Large intestine (tissue), 3 donors: ENCODE data around the gene RGL3. TPM values are rescaled to one million over a fixed set of nuclear protein-coding genes. Genes with fewer than 3 reads are reported as not detected.
A peak's percentile ranks its signal among the peaks of the same experiment; 100 is the strongest.
"Not testable (repeated sequence)": the region's sequence is repeated elsewhere in the genome, so short reads cannot be mapped to it uniquely, and the experiment has no call there.

ENCODE experiments used
- DNase-seq, 2 donors: peaks; one replicate each; pipeline versions ENCODE4 v3.0.0 to v3.0.0-alpha.2; 2013
- H3K27ac ChIP-seq: one replicate; pipeline ENCODE4 v1.5.1; 2013; ENCODE audit warnings: low read length
- H3K27me3 ChIP-seq: 2 replicates; pipeline ENCODE4 v1.6.1; 2013; ENCODE audit warnings: low read length; ENCODE audit not compliant: control insufficient read depth, insufficient read depth
- H3K36me3 ChIP-seq: 2 replicates; pipeline ENCODE4 v1.6.1; 2013; ENCODE audit warnings: low read length; ENCODE audit not compliant: control insufficient read depth, insufficient read depth
- H3K4me1 ChIP-seq: one replicate; pipeline ENCODE4 v1.6.1; 2013; ENCODE audit warnings: low read length; ENCODE audit not compliant: control insufficient read depth, insufficient read depth
- H3K4me3 ChIP-seq: one replicate; pipeline ENCODE4 v1.5.1; 2013; ENCODE audit warnings: low read length
- H3K9me3 ChIP-seq: one replicate; pipeline ENCODE4 v1.6.1; 2013; ENCODE audit warnings: mild to moderate bottlenecking, low read depth, low read length, moderate library complexity; ENCODE audit not compliant: control insufficient read depth
- WGBS: methylation state at CpG from one replicate; pipeline ENCODE4 v1.1.5; 2013; ENCODE audit warnings: low lambda C conversion rate; ENCODE audit not compliant: insufficient coverage; 5-methylcytosine and 5-hydroxymethylcytosine counted together
- polyA plus RNA-seq: library from polyadenylated mRNA; unstranded; fragments of 120-200 nt; gene quantifications from one replicate; pipeline ENCODE4 v1.2.1, GENCODE V29; 2013

RGL3 gene
- polyA plus RNA-seq, 1 donor: 5.3 TPM

DNA sequence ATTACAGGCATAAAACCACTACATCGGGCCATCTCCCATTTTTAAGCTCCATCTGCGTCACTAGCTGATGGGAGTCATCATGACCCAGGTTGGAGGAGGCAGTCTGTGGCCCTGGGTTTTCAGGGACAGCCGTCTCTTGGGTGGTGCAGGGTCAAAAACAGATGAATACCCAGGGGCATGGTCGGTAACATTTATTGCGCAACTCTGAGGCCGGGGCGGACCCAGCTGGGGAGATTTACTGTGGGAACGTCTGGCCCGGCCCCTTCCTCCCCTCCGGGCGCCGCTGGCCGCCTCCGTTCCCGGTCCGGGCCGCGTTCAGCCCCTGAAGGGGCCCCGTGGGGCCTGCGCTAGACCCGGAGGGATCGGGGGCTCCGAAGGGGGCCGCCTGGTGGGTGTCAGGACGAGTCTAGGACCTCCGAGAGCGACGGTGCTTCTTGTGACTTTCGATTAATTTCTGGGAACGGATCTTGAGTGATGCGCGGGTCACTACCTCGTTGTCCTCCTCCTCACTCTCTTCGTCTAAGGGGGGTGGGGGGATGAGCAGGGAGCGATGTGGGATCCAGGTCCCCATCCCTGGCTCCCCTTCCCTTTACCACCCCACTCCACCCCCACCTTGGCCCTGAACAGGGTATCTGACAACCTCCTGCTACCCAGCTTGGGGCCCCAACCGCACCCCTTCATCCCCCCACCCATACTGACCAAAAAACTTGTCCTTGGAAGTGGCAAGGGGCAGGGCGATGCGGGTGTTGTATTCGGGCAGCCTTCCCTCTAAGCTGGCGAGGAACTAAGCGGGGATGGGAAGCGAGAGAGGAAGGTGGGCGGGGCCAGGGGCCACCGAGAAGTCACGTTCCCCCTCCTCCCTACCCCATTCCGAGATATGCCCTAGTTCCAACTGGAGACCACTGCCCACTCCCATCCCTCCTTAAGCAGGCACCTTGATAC lies 1.6 kb upstream of the RGL3 start:
- H3K36me3 ChIP-seq: no peaks in the 10 kb centered on the region
- H3K9me3 ChIP-seq: peaks cover 17% of the 10 kb centered on the region
- no peak overlapping the region for H3K27ac ChIP-seq
- WGBS: no CpG with 5 or more reads among the region's 46 CpGs
- DNase-seq: no peak
- peaks cover 85% of the 10 kb centered on the region for H3K27me3 ChIP-seq
- H3K4me3 ChIP-seq: peak overlapping the region; percentile 6
- peaks cover 34% of the 10 kb centered on the region for H3K4me1 ChIP-seq

DNA sequence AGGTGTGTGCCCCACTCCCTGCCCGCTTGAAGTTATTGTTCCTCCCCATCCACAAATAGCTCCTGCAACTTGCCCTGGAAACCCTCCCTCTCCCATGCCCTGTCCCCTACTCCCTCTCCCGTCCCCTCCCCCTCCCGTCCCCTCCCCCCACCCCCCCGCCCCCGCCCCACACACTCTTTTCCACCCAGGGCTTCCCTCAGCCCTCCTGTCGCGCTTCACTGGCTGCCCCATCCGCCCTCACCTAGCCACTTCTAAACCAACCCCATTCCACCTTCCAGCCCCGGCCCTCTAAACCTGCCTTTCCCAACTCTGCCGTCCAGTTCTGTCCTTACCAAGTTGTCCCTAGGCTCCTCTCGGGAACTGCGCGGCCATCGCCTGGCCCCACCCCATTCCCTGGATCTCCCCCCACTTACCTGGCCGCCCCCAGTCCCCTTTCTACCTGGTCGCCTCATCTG lies 993 bp downstream of the RGL3 start:
- Histone ChIP-seq H3K4me1 (peaks cover 34% of the 10 kb centered on the region), H3K4me3 (no peak overlapping the region), H3K27me3 (peaks cover 74% of the 10 kb centered on the region), H3K9me3 (peaks cover 17% of the 10 kb centered on the region), H3K36me3 (no peaks in the 10 kb centered on the region), H3K27ac (no peak overlapping the region)
- 0% methylated on average over 2 of the region's 16 CpGs for WGBS
- DNase-seq: no peak

- DNase-seq: no peak
- Histone ChIP-seq H3K27me3 (peaks cover 57% of the 10 kb centered on the region), H3K9me3 (peaks cover 9% of the 10 kb centered on the region), H3K4me1 (peaks cover 21% of the 10 kb centered on the region), H3K4me3 (no peak overlapping the region), H3K36me3 (no peaks in the 10 kb centered on the region), H3K27ac (no peak overlapping the region)
- no CpG with 5 or more reads among the region's 17 CpGs for WGBS
Measured at GRCh38 chr19:11416346-11417052, 2.6 kb downstream of the RGL3 start.

DNA sequence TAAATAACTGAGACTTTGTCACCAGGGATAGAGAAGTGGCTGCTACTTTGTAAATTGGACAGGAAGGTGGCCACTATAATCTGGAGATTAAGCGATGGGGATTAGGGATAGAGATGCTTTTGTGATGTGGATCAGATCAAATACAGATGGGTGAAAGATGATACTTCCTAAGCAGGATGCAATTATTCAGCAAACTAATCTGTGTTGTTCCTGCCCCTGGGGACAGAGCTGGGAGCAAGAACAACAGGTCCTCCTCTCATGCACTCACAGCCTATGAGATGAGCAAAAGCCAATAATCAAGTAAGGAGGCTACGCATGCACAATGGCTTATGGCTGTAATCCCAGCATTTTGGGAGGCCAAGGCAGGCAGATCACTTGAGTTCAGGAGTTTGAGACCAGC lies 4.6 kb downstream of the RGL3 start:
- no peak for DNase-seq
- no peak overlapping the region for H3K27ac ChIP-seq
- H3K36me3 ChIP-seq: no peaks in the 10 kb centered on the region
- peaks cover 7% of the 10 kb centered on the region for H3K9me3 ChIP-seq
- H3K27me3 ChIP-seq: peaks cover 38% of the 10 kb centered on the region
- WGBS: 100% methylated on average over 1 of the region's 2 CpGs
- H3K4me3 ChIP-seq: no peak overlapping the region
- peaks cover 7% of the 10 kb centered on the region for H3K4me1 ChIP-seq

GRCh38 chr19:11410682-11411081 lies 8.4 kb downstream of the RGL3 start:
- Histone ChIP-seq H3K27ac (no peak overlapping the region), H3K27me3 (peaks cover 9% of the 10 kb centered on the region), H3K9me3 (no peaks in the 10 kb centered on the region), H3K4me3 (no peak overlapping the region), H3K36me3 (no peaks in the 10 kb centered on the region), H3K4me1 (no peaks in the 10 kb centered on the region)
- no peak for DNase-seq
- 100% methylated on average over 1 of the region's 8 CpGs for WGBS

GRCh38 chr19:11408591-11408990 lies 10.5 kb downstream of the RGL3 start:
- Histone ChIP-seq H3K9me3 (no peaks in the 10 kb centered on the region), H3K36me3 (no peaks in the 10 kb centered on the region), H3K27me3 (peaks cover 9% of the 10 kb centered on the region), H3K4me3 (no peak overlapping the region), H3K4me1 (no peaks in the 10 kb centered on the region), H3K27ac (no peak overlapping the region)
- DNase-seq: no peak
- 100% methylated on average over 1 of the region's 4 CpGs for WGBS

GRCh38 chr19:11406703-11407236 lies 12.3 kb downstream of the RGL3 start:
- H3K9me3 ChIP-seq, H3K27me3 ChIP-seq, H3K4me1 ChIP-seq, H3K4me3 ChIP-seq, H3K36me3 ChIP-seq, H3K27ac ChIP-seq, DNase-seq: not testable (repeated sequence)
- 100% methylated on average over 1 of the region's 12 CpGs for WGBS

DNA sequence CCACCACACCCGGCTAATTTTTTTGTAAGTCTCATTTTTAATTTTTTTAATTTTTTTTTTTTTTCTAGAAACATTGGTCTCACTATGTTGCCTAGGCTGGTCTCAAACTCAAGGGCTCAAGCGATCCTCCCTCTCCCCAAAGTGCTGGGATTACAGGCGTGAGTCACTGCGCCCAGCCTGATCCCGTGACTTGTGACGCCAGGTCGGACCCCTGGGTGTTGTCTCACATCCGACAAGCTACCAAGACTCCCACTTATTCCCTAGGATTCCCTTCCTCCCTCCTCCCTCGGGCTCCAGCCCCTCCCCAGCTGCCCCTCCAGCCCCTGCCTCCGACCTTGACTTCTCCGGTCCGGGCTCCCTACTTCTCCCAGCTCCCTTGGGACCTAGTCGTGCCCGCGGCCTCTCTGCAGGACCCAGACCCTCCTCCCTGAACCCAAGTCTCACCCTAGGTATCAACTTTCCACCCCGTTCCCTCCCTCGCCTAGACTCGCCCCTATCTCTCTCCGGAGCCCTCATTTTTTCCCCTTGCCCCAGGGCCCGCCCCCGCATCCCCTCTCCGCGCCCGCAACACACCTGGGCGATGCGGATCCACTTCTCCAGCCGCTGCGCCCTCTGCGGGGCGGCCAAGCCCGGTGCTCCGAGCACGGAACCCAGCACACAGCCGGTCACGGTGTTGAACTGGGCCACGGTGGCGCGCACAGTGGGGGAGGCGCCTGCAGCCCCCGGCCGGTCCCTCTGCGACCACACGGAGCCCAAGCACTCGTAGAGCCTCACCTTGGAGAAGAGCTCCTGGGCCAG lies 13.1 kb downstream of the RGL3 start:
- Histone ChIP-seq H3K9me3 (no peaks in the 10 kb centered on the region), H3K4me1 (no peaks in the 10 kb centered on the region), H3K27ac (no peak overlapping the region), H3K4me3 (no peak overlapping the region), H3K27me3 (peaks cover 9% of the 10 kb centered on the region), H3K36me3 (no peaks in the 10 kb centered on the region)
- no peak for DNase-seq
- no CpG with 5 or more reads among the region's 44 CpGs for WGBS

DNA sequence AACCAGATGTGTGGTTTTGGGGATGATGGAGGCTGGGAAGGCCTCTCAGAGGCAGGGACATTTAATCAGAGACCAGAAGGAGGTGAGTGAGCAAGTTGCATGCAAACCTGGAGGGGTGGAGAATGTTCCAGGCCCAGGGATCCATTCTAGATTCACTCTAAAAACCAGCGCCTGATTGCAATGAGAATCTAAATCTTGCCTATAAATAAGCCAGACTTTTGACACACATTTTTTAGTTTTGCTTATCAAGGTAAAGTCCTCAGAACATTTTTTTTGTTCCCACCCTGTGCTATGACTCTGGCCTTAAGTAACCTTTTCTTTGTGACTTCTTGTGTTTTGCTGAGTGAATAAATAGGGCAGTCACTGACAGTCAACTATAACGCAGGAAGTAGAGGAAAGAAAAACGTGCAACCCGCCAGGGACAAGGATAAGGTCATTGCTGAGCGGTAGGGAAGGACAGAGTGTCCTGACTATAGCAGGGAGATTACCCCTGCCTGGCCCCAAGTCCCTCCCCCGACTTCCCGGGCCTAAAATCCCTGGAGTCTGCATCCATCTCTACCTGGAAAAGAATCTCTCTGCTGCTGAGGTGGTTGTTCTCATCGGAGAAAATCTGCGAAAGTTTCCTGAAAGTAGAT lies 14.4 kb downstream of the RGL3 start:
- H3K36me3 ChIP-seq: no peaks in the 10 kb centered on the region
- WGBS: 50% methylated on average over 4 of the region's 9 CpGs
- DNase-seq: no peak
- H3K27ac ChIP-seq: no peak overlapping the region
- no peak overlapping the region for H3K4me3 ChIP-seq
- no peaks in the 10 kb centered on the region for H3K9me3 ChIP-seq
- peaks cover 9% of the 10 kb centered on the region for H3K27me3 ChIP-seq
- no peaks in the 10 kb centered on the region for H3K4me1 ChIP-seq
